Progenitor cell of endocrine pancreas (in vitro differentiated cells): ENCODE results near the gene BRD4. TPM values are rescaled to one million over a fixed set of nuclear protein-coding genes. Genes with fewer than 3 reads are reported as not detected.

Experiments used
- DNase-seq: peaks from one replicate; pipeline ENCODE4 v3.0.0; 2021; ENCODE audit warnings: low spot score; ENCODE audit not compliant: unreplicated experiment
- H3K27ac Mint-ChIP-seq: 2 replicates; pipeline ENCODE4 v1.8.0; 2021; ENCODE audit warnings: mild to moderate bottlenecking, moderate library complexity, mixed read lengths
- H3K27me3 Mint-ChIP-seq: 2 replicates; pipeline ENCODE4 v1.8.0; 2021; ENCODE audit warnings: mixed read lengths
- H3K36me3 Mint-ChIP-seq: 2 replicates; pipeline ENCODE4 v1.8.0; 2022; ENCODE audit warnings: mixed read lengths; ENCODE audit not compliant: insufficient read depth
- H3K4me1 Mint-ChIP-seq: 2 replicates; pipeline ENCODE4 v1.8.0; 2021; ENCODE audit warnings: low read depth, mixed read lengths
- H3K4me3 Mint-ChIP-seq: 2 replicates; pipeline ENCODE4 v1.8.0; 2021; ENCODE audit warnings: low read depth, mild to moderate bottlenecking, moderate library complexity, mixed read lengths
- H3K9me3 Mint-ChIP-seq: 2 replicates; pipeline ENCODE4 v1.8.0; 2021; ENCODE audit warnings: low read depth, mixed read lengths
- total RNA-seq: library from RNA; stranded (reverse); gene quantifications from 2 replicates; pipeline ENCODE4 v1.2.1, GENCODE V29; 2021
- TF ChIP-seq, protein P1 (sequence below): fragments of 200-600 bp; sonication (generic); IDR thresholded peaks from one replicate; pipeline ENCODE4 v1.5.0; 2021; ENCODE audit warnings: antibody characterized with exemption, mild to moderate bottlenecking; ENCODE audit not compliant: unreplicated experiment

BRD4 gene
- total RNA-seq, 1 donor from 2014 or later = 144 TPM

DNA sequence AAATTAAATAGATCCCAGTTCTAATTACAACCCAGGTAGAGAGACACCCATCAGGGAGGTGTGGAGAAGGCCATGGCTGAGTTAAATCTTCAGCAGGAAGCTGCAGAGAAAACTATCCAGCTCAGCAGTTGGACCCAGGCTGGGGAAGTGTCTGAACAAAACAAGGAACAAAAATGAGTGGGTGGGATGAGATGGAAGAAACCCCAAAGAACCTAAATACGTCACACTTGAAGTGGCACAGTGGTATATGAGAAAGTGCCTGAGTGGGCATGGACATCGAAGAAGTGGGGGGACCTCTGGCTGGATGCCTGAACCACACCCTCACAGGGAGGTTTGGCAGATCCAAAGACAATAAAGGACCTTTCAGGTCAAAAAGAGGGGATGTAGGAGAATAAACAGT lies 96.6 kb downstream of the BRD4 start:
- no peak overlapping the region for H3K27ac Mint-ChIP-seq
- DNase-seq = no peak
- H3K36me3 Mint-ChIP-seq = peaks cover 12% of the 10 kb centered on the region
- H3K4me1 Mint-ChIP-seq = peaks cover 2% of the 10 kb centered on the region
- TF ChIP-seq, protein P1, sequence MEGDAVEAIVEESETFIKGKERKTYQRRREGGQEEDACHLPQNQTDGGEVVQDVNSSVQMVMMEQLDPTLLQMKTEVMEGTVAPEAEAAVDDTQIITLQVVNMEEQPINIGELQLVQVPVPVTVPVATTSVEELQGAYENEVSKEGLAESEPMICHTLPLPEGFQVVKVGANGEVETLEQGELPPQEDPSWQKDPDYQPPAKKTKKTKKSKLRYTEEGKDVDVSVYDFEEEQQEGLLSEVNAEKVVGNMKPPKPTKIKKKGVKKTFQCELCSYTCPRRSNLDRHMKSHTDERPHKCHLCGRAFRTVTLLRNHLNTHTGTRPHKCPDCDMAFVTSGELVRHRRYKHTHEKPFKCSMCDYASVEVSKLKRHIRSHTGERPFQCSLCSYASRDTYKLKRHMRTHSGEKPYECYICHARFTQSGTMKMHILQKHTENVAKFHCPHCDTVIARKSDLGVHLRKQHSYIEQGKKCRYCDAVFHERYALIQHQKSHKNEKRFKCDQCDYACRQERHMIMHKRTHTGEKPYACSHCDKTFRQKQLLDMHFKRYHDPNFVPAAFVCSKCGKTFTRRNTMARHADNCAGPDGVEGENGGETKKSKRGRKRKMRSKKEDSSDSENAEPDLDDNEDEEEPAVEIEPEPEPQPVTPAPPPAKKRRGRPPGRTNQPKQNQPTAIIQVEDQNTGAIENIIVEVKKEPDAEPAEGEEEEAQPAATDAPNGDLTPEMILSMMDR = no peak
- H3K4me3 Mint-ChIP-seq = no peak overlapping the region
- H3K27me3 Mint-ChIP-seq = peaks cover 3% of the 10 kb centered on the region
- no peaks in the 10 kb centered on the region for H3K9me3 Mint-ChIP-seq

DNA sequence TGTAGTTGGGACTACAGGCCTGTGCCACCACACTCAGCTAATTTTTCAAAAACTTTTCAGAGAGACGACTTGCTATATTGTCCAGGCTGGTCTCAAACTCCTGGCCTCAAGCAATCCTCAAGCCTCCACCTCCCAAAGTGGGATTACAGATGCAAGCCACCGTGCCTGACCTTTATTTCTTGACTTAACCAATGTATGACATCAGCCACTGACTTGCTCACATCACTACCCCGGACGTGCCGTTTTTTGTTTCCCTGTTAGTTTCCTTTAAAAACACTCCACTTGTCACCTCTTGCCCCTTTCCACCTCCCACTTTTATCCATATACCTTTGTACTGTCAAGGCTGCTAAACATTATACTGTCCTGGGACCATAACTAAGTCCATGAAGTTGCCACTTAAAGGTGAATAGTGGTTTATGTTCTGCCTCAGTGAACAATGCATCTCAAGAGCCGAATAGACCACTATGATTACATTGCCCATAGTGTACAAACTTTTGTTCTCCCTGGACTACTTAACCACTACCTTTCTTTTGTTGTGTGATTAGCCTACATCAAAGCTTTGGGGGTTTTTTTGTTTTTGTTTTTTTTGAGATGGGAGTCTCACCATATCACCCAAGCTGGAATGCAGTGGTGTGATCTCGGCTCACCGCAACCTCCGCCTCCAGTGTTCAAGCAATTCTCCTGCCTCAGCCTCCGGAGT lies 97.8 kb downstream of the BRD4 start:
- Mint-ChIP-seq H3K27ac (no peak overlapping the region), H3K9me3 (no peaks in the 10 kb centered on the region), H3K27me3 (peaks cover 3% of the 10 kb centered on the region)

DNA sequence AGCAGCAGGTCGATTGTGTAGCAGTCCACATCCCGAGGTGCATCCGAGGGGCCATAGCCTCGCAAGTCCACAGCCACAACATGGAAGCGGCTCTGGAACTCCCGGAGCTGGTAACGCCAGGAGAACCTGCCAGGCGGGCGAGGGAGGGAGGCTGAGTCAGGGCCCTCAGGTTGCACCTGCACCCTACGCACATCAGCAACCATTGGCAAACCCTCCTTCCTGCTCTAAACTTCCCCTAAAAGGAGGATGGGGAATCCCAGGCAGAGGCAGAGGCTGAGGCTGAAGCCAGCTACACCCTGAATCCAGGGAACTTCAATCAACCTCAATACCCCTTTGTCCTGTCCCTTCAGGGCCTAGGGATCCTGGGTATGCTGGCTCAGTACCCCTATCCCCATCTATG lies 101.1 kb downstream of the BRD4 start:
- TF ChIP-seq, protein P1 = no peak
- Mint-ChIP-seq H3K36me3 (peaks cover 9% of the 10 kb centered on the region), H3K4me3 (peak overlapping the region; percentile 29), H3K9me3 (no peaks in the 10 kb centered on the region), H3K27me3 (peaks cover 3% of the 10 kb centered on the region), H3K4me1 (peaks cover 2% of the 10 kb centered on the region), H3K27ac (no peak overlapping the region)
- no peak for DNase-seq

More for the DNA sequence above, 97.8 kb downstream of the BRD4 start:
- H3K4me1 Mint-ChIP-seq = peaks cover 2% of the 10 kb centered on the region
- no peak overlapping the region for H3K4me3 Mint-ChIP-seq
- no peak for DNase-seq
- peaks cover 11% of the 10 kb centered on the region for H3K36me3 Mint-ChIP-seq
- TF ChIP-seq, protein P1 = no peak

DNA sequence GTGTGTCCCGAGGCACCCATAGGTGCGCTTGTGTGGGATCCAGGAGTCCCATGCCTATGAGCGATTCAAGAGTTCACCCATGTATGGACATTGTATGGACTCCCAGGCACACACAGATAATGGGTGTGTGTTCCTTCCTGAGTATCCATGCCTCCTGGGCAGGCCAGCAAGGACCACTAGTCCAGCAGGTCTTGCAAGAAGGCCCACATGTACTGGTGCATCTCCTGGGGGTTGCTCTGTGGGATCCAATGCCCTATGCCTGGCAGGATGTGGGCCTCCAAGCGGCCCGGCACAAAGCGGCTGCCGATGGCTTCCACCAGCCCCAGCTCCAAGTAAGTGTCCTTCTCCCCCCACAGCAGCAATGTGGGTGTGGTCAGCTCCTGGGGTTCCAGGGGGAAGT lies 105.1 kb downstream of the BRD4 start:
- Mint-ChIP-seq H3K9me3 (no peaks in the 10 kb centered on the region), H3K4me3 (no peak overlapping the region), H3K27me3 (peaks cover 2% of the 10 kb centered on the region), H3K36me3 (peaks cover 3% of the 10 kb centered on the region), H3K27ac (no peak overlapping the region), H3K4me1 (peaks cover 9% of the 10 kb centered on the region)
- DNase-seq = no peak
- TF ChIP-seq, protein P1 = no peak

DNA sequence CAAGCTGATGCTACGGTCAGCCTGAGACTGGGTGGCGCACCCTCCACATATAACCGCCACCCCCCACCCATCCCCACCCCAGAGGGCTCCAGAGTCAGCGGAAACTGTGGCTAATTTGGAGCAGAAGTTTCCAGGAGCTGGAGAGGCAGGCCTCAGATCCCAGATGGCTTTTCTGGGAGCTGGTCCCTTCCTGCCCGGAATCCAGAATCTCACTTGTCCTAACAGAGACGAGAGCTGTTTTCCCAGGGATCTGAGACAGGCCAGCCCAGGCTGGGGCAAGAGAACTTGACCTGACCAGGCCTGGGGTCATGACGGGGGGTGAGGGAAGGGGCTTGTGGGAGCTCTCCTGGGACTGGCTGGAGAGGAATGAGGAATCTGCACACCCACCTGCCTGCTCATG lies 106.6 kb downstream of the BRD4 start:
- Mint-ChIP-seq H3K4me1 (peaks cover 9% of the 10 kb centered on the region), H3K27me3 (no peaks in the 10 kb centered on the region), H3K36me3 (peaks cover 3% of the 10 kb centered on the region), H3K4me3 (no peak overlapping the region), H3K9me3 (no peaks in the 10 kb centered on the region), H3K27ac (no peak overlapping the region)
- TF ChIP-seq, protein P1 = no peak
- no peak for DNase-seq
